HEK293T (cell line): ENCODE data around the gene HS3ST4.

Source experiments
- ARNT ChIP-seq: fragments of 450-650 bp; IDR thresholded peaks from 2 replicates; pipeline ENCODE4 v1.6.1; 2017; ENCODE audit warnings: mild to moderate bottlenecking
- NFRKB ChIP-seq: fragments of 450-650 bp; IDR thresholded peaks from 2 replicates; pipeline ENCODE4 v1.6.1; 2016; ENCODE audit warnings: mild to moderate bottlenecking, moderate library complexity
- ZNF384 ChIP-seq: fragments of 450-650 bp; IDR thresholded peaks from 2 replicates; pipeline ENCODE4 v1.6.1; 2016

DNA sequence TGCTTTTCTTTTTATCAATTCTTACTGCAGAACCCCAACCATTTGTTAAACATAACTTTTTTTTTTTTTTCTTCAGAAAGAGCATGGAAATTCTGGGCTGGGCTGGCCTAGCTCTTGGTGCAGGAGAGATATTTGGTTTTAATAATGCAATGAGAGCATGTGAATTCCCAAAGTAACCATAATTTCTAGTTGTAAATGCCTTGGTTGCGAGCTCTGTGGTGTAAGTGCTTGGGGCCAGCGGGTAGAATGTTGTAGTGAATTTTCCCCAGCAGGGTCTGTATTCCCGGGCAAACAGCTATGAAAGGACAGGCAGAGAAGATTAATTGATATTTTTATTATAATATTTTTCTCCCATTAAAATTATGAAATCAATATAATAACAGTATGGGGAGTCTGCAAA lies 465.6 kb downstream of the HS3ST4 start:
- no peak for TF ChIP-seq NFRKB
- no peak for TF ChIP-seq ARNT
- no peak for TF ChIP-seq ZNF384
